ENCODE measurements around the gene MYO15A.
"Not testable (repeated sequence)": the region's sequence is repeated elsewhere in the genome, so short reads cannot be mapped to it uniquely, and the experiment has no call there.

DNA sequence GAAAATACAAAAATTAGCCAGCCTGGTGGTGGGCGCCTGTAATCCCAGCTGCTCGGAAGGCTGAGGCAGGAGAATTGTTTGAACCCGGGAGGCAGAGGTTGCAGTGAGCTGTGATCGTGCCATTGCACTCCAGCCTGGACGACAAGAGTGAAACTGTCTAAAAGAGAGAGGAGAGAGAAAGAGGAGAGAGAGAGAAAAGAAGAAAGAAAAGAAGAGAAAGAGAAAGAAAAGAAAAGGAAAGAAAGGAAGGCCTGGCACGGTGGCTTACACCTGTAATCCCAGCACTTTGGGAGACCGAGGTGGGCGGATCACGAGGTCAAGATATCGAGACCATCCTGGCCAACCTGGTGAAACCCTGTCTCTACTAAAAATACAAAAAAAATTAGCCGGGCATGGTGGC lies 108.3 kb downstream of the MYO15A start:
- not testable (repeated sequence) for TF ChIP-seq EP300 (IDR thresholded peaks at IDR 0.05); CTCF (IDR thresholded peaks at IDR 0.05); POLR2A (IDR thresholded peaks at IDR 0.05; ENCODE audit: low read depth); POLR2AphosphoS5 (IDR thresholded peaks at IDR 0.05)

All from esophagus muscularis mucosa (tissue), 4 donors.